HG03039 (cell line): ENCODE results near the gene TRA2A.
"Not testable (repeated sequence)": the region's sequence is repeated elsewhere in the genome, so short reads cannot be mapped to it uniquely, and the experiment has no call there.

Experiments
- ATAC-seq: cut with Tn5 transposase; IDR thresholded peaks from one replicate; pipeline ENCODE4 v1.9.1; 2021; ENCODE audit warnings: mild to moderate bottlenecking, moderate library complexity; ENCODE audit not compliant: unreplicated experiment

Gene TRA2A

GRCh38 chr7:23531794-23532489 lies at the start of gene TRA2A:
TSS of gene TRA2A (minus strand) at chr7:23531981. CDS start at chr7:23531824, 157 bp downstream.
- ATAC-seq: peak; percentile 93

GRCh38 chr7:23570592-23571200 lies 38.9 kb upstream of the TRA2A start:
- peak; percentile 83 for ATAC-seq

- ATAC-seq: no peak
Measured at GRCh38 chr7:23558303-23558702, 26.5 kb upstream of the TRA2A start.

GRCh38 chr7:23547662-23548061 lies 15.9 kb upstream of the TRA2A start:
- no peak for ATAC-seq

GRCh38 chr7:23546897-23547572 lies 15.3 kb upstream of the TRA2A start:
- ATAC-seq: peak; percentile 74

GRCh38 chr7:23545493-23545892 lies 13.7 kb upstream of the TRA2A start:
- ATAC-seq: peak; percentile 1

GRCh38 chr7:23544913-23545354 lies 13.2 kb upstream of the TRA2A start:
- ATAC-seq: peak; percentile 53

GRCh38 chr7:23542752-23543151 lies 11.0 kb upstream of the TRA2A start:
- ATAC-seq: no peak

GRCh38 chr7:23539494-23539907 lies 7.7 kb upstream of the TRA2A start:
- ATAC-seq: no peak

GRCh38 chr7:23538301-23538700 lies 6.5 kb upstream of the TRA2A start:
- ATAC-seq: no peak

GRCh38 chr7:23533238-23533604 lies 1.4 kb upstream of the TRA2A start:
- no peak for ATAC-seq

- no peak for ATAC-seq
Measured at GRCh38 chr7:23532490-23533237, 883 bp upstream of the TRA2A start.

GRCh38 chr7:23531050-23531793 lies 559 bp downstream of the TRA2A start:
- ATAC-seq: peak; percentile 25

GRCh38 chr7:23530405-23530804 lies 1.4 kb downstream of the TRA2A start:
- no peak for ATAC-seq

- ATAC-seq: no peak
Measured at GRCh38 chr7:23529262-23529859, 2.4 kb downstream of the TRA2A start.

GRCh38 chr7:23525611-23526010 lies 6.2 kb downstream of the TRA2A start:
- ATAC-seq: not testable (repeated sequence)

- no peak for ATAC-seq
Measured at GRCh38 chr7:23524473-23524872, 7.3 kb downstream of the TRA2A start.

- ATAC-seq: no peak
Measured at GRCh38 chr7:23523486-23524075, 8.2 kb downstream of the TRA2A start.

- no peak for ATAC-seq
Measured at GRCh38 chr7:23520582-23520981, 11.2 kb downstream of the TRA2A start.

GRCh38 chr7:23514755-23515154 lies 17.0 kb downstream of the TRA2A start:
- ATAC-seq: no peak
